Fibroblast of skin of right biceps (primary cell): ENCODE data around the gene RRN3.
"Not testable (repeated sequence)": the region's sequence is repeated elsewhere in the genome, so short reads cannot be mapped to it uniquely, and the experiment has no call there.

ENCODE experiments used
- DNase-seq: peaks from one replicate; pipeline ENCODE4 v3.0.0-alpha.2; 2013

The RRN3 gene

DNA sequence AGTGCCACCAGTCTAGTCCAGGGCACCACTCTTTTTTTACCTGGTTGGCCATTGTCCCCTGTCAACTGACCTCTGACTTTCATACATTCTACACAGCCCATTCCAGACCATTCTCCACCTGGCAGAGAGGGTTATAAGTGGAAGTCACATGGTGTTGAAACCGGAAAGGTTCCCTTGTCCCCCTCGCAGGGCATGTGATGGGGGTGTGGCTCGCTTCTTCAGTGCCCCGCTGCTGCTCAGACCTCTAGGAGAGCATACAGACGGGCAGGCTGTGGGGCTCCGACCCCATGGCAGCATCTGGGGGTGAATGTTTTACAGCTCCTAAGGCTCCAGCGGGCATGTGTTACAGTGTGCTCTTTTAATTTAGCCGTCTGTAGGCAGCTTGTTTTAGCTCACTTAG lies 67.0 kb downstream of the RRN3 start:
- DNase-seq, result not testable (repeated sequence)

DNA sequence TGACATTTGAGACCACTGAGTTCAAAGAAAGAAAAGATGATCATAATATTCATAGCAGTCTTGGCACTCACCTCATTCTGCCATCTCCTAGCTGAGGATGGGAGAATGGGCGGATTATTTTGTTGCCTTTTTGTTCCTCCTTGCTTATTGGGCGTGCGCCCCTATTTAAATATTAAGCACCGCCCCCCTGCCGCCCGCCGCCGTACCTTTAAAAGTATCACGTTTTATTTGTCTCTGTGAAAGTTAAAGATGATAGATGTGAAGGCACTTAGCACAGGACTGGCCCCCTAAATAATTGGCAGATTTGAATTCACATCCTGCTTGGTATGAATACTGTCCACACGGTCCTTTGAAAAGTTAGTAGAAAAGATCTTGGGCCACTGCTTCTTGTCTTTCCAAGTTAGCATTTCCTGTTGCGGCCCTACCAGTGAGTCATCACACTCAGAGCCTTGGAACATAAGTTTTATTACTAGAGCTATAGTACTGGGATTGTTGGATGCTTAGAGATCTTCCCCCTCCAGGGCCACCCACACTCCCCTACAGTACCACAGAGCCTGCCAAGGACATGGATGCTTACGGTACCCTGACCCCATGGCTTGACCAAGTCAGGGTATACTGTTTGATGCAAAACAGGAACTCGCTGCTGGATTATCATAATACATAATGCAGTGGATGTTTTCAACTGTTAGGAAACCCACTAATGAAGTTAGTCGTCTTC lies 68.7 kb downstream of the RRN3 start:
- DNase-seq, result peak; percentile 66

DNA sequence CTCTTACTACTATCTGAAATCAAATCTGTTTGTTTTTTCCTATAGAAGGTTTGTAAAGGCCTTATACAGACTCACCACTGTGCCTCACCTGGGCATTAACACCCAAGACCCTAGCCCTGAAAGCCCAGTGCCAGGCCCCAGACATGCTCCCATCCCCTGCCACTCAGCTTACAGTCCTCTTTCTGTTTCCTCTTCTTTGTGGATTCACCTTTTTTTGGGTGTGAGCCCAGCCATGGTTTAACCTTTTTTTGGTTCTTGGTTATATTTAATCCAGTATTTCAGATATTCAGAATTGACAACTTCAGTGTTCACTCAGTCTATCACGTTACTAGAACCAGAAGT lies 69.2 kb downstream of the RRN3 start:
- DNase-seq, result not testable (repeated sequence)

DNA sequence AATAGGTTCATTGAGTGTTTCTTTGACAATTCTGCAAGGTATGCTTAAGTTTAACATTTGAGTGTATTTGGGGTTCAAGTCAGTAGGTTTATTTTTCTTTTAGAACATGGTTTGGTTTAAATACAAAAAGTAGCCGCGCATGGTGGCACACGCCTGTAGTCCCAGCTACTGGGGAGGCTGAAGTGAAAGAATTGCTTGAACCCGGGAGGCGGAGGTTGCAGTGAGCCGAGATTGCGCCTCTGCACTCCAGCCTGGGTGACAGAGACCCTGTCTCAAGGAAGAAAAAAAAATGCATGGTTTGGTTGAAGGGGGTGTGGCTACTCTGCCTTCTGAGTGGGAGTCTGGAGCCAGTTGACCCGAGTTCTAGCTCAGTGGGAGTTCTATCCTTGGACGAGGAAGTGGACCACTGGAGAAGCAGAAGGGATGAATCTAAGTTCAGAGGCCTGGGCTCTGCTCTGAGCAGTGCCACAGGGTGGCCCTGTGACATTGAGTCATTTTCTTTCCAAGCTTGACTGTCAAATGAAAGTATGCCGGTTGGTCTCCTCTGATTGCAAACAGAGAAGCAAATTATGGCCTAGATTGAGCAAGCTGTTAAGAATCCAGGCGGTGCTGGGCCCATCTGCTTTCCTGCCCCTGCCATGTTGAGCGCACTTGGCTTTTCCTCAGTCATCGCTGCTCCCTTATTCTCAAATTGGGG lies 70.5 kb downstream of the RRN3 start:
- not testable (repeated sequence) for DNase-seq

GRCh38 chr16:15022194-15022593 lies 71.9 kb downstream of the RRN3 start:
- peak; percentile 26 for DNase-seq

DNA sequence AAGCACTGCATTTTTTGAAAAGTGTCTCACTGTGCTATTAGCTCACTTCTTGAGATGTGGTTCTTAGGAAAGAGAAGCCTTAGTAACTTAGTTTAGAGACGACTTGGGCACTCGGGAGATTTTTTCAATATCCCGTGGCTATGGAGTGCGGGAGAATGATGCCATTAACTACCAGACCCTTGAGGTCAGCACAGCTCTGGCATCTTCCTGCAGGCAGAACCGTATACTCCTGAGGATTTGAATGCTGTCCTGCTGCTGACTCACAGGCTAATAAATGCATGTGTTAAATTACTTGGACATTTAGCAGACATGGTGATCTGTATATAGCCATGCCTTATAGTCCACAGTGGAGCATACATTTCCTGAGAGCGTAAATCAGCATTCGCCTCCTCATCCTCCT lies 72.6 kb downstream of the RRN3 start:
- peak; percentile 72 for DNase-seq

DNA sequence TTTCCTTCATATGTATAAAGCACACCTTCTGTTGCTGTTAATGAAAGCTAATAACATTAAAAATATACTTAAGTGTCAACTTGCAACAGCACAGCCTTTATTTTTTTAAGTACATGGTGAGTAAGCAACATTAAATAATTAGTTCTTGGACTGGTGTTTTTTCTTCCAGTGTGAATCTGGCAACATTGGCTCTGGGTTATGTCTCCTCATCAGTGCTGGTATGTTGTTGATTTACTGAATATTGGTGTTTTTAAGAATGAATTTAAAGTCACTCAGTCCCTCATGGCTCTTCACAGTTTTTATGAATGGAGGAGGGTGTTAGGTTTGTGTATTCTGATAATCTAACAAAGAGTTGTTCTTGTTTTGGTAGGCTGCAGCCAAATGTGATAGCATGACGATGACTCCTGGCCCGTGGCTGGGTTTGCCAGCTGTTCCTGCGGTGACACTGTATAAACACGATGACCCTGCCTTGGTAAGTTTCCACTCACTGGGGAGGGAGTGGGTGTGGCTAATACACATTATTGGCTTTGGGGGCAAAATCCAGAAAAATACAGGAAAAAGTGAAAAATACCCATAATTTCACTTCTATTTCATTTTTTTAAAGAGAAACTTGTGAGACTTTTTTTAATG lies 77.0 kb downstream of the RRN3 start:
- DNase-seq, result peak; percentile 36

DNA sequence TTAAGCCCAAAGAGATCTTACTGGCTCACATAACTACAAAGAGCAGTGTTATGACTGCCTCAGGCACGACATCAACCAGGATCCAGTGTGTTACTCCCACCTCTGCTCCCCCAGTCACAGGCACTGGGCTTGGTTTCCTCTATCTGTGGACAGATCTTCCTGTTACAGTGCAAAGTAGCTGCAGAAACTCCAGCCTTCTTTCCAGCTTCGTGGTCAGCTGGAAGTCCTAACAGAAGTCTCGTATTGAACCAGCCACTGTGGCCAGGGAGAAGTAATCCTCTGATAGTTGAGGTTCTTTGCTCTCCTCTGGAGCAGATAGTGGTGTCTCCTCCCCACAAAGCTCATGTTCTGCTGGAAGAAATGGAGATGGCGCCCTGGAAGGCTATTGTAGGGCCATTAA lies 77.7 kb downstream of the RRN3 start:
- peak; percentile 46 for DNase-seq

DNA sequence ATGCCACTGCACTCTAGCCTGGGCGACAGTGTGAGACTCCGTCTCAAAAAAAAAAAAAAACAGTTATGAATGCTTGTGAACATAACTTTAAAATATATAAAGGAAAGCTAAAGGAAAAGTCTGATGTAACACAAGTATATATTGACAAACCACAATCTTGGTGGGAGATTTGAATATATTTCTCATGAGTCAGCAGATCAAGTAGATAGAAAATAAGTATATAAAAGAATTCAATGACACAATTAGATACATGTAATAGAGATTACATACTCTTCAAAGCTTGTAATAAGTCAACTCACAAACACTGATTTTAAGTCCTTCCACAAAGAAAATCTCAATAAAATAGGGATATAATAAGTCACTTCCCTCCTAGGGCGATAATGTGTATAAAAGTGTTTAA lies 78.4 kb downstream of the RRN3 start:
- not testable (repeated sequence) for DNase-seq

DNA sequence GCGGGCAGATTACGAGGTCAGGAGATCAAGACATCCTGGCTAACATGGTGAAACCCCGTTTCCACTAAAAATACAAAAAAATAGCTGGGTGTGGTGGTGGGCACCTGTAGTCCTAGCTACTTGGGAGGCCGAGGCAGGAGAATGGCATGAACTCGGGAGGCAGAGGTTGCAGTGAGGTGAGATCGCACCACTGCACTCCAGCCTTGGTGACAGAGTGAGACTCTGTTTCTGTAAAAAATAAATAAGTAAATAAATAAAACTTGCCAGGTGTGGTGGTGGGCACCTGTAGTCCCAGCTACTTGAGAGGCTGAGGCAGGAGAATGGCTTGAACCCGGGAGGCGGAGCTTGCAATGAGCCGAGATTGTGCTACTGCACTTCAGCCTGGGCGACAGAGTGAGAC lies 81.1 kb downstream of the RRN3 start:
- DNase-seq, result not testable (repeated sequence)
